PC-9 (cell line): ENCODE results near the gene ADAP1. TPM values are rescaled to one million over a fixed set of nuclear protein-coding genes. Genes with fewer than 3 reads are reported as not detected.

Source experiments
- BruUV-seq: library from RNA; stranded (reverse); fragments of 400-500 nt; replicated peaks from 2 replicates; lab custom pipeline; 2021; lab: Mats Ljungman, UMichigan
- CTCF ChIA-PET: fragments of 300-600 bp; sonication (Branson Sonifier 250); formaldehyde crosslinking; loops from one replicate; lab custom pipeline; 2022; ENCODE audit warnings: antibody characterized with exemption; lab: Charles Lee
- POLR2A ChIA-PET: fragments of 300-600 bp; sonication (Branson Sonifier 250); formaldehyde crosslinking; loops from one replicate; lab custom pipeline; 2022; ENCODE audit warnings: antibody characterized with exemption; ENCODE audit not compliant: unreplicated experiment; lab: Charles Lee
- DNase-seq, 2 experiments: peaks; one replicate each; pipeline versions ENCODE4 v3.0.0 to v3.0.0-alpha.2; 2015 to 2022; ENCODE audit warnings: mixed read lengths in 1 of 2
- H2AFZ ChIP-seq: fragments of 200-600 bp; sonication (generic); 2 replicates; pipeline ENCODE4 v1.8.1; 2017; ENCODE audit warnings: antibody characterized with exemption
- H3F3A ChIP-seq: fragments of 200-600 bp; sonication (generic); 2 replicates; pipeline ENCODE4 v1.8.1; 2017; ENCODE audit warnings: antibody characterized with exemption, mild to moderate bottlenecking, low read depth; ENCODE audit not compliant: insufficient read depth
- H3K27ac ChIP-seq: fragments of 200-600 bp; sonication (generic); 2 replicates; pipeline ENCODE4 v1.6.1; 2016; ENCODE audit warnings: mixed run types
- H3K27me3 ChIP-seq: fragments of 200-600 bp; sonication (generic); 2 replicates; pipeline ENCODE4 v1.6.1; 2016; ENCODE audit warnings: low read depth, mixed run types; ENCODE audit not compliant: insufficient read depth
- H3K36me3 ChIP-seq: fragments of 200-600 bp; sonication (generic); 2 replicates; pipeline ENCODE4 v1.6.1; 2016; ENCODE audit warnings: low read depth, mixed run types
- H3K4me1 ChIP-seq: fragments of 200-600 bp; sonication (generic); replicated peaks from 2 replicates; pipeline ENCODE4 v1.6.1; 2016; ENCODE audit warnings: mixed run types; ENCODE audit not compliant: insufficient read depth
- H3K4me2 ChIP-seq: fragments of 200-600 bp; sonication (generic); 2 replicates; pipeline ENCODE4 v1.6.1; 2017; ENCODE audit warnings: mixed run types
- H3K4me3 ChIP-seq: fragments of 200-600 bp; sonication (generic); 2 replicates; pipeline ENCODE4 v1.6.1; 2016; ENCODE audit warnings: mixed run types
- H3K79me2 ChIP-seq: fragments of 200-600 bp; sonication (generic); 2 replicates; pipeline ENCODE4 v1.6.1; 2017; ENCODE audit warnings: low read depth, mixed run types
- H3K9me2 ChIP-seq: fragments of 200-600 bp; sonication (generic); 2 replicates; pipeline ENCODE4 v1.8.1; 2017; ENCODE audit warnings: mild to moderate bottlenecking; ENCODE audit not compliant: insufficient read depth
- H3K9me3 ChIP-seq: fragments of 200-600 bp; sonication (generic); 2 replicates; pipeline ENCODE4 v1.8.1; 2016; ENCODE audit warnings: low read depth; ENCODE audit not compliant: insufficient read depth
- H4K20me1 ChIP-seq: fragments of 200-600 bp; sonication (generic); 2 replicates; pipeline ENCODE4 v1.8.1; 2017; ENCODE audit not compliant: insufficient read depth
- EZH2 ChIP-seq: fragments of 200-600 bp; sonication (generic); IDR thresholded peaks from 2 replicates; pipeline ENCODE4 v1.8.0; 2017; ENCODE audit warnings: antibody characterized with exemption, low read depth
- intact Hi-C: fragments of 100-400 bp; cut with micrococcal nuclease; formaldehyde crosslinking; loops from one replicate; pipeline ENCODE4 v1.10.0; 2022; ENCODE audit not compliant: unreplicated experiment
- total RNA-seq: library from RNA; stranded (reverse); gene quantifications from 2 replicates; pipeline ENCODE4 v1.2.3, GENCODE V29; 2021
- TF ChIP-seq, protein P1 (sequence below): fragments of 200-600 bp; sonication (generic); conservative IDR thresholded peaks from 2 replicates; pipeline ENCODE4 v1.6.1; 2017; ENCODE audit warnings: mixed run types, antibody characterized with exemption, mild to moderate bottlenecking, moderate library complexity

ADAP1 gene
- total RNA-seq, 1 experiment from 2014 or later, result 73.9 TPM

DNA sequence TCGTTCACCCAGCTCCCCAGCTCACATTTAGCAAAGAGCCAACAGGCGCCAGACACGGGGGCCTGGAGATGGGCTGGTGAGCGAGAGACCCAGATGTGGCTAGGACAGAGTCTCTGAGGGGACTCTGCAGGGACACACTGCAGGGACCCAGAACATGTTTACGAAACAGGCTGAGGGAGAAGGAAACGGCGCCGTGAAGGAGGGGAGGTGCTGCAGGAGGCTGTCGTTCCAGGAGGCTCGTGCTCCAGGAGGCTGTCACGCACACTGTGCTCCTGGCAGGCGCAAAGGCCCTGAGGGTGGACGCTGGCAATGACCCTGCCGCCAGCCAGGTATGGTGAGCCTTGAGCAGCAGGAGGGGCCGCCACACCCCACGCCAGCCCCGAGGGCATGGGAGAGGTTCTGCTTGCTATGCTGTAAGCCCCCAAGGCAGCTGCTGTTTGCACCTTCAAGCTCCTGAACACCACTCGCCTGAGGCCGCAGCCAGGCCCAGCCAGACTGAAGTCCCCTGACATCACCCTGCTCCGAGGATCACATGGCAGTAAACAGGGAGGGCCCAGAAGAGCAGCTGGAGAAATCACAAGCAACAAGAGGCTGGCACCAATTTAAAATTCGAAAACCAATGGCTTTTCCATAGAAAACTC is 27.3 kb downstream of the ADAP1 start:
- no peak overlapping the region for H3K27ac ChIP-seq
- no peak overlapping the region for H2AFZ ChIP-seq
- no peak overlapping the region for H3K4me2 ChIP-seq
- H3K4me1 ChIP-seq, result no peaks in the 10 kb centered on the region
- peak in 1 of 2 experiments; percentile 93 for DNase-seq
- H3K27me3 ChIP-seq, result no peaks in the 10 kb centered on the region
- intact Hi-C loops, result loop anchor here (1.0 kb wide), 2 partner anchors 18 to 22 kb away; no protein-coding TSS in a partner anchor
- H3K79me2 ChIP-seq, result no peaks in the 10 kb centered on the region
- H3K9me3 ChIP-seq, result no peaks in the 10 kb centered on the region
- no TSS peak for BruUV-seq
- no peaks in the 10 kb centered on the region; the same call in 1 of the 2 replicates for H3F3A ChIP-seq
- TF ChIP-seq EZH2, result no peak
- TF ChIP-seq, protein P1, sequence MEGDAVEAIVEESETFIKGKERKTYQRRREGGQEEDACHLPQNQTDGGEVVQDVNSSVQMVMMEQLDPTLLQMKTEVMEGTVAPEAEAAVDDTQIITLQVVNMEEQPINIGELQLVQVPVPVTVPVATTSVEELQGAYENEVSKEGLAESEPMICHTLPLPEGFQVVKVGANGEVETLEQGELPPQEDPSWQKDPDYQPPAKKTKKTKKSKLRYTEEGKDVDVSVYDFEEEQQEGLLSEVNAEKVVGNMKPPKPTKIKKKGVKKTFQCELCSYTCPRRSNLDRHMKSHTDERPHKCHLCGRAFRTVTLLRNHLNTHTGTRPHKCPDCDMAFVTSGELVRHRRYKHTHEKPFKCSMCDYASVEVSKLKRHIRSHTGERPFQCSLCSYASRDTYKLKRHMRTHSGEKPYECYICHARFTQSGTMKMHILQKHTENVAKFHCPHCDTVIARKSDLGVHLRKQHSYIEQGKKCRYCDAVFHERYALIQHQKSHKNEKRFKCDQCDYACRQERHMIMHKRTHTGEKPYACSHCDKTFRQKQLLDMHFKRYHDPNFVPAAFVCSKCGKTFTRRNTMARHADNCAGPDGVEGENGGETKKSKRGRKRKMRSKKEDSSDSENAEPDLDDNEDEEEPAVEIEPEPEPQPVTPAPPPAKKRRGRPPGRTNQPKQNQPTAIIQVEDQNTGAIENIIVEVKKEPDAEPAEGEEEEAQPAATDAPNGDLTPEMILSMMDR, result no peak
- H3K9me2 ChIP-seq, result no peaks in the 10 kb centered on the region
- ChIA-PET CTCF (no interaction called here), POLR2A (interaction anchor here (0.6 to 1.1 kb wide), 2 partner anchors 49 to 133 kb away, joined by 3 to 4 read pairs; no protein-coding TSS in a partner anchor)
- no peaks in the 10 kb centered on the region for H3K36me3 ChIP-seq
- no peak overlapping the region for H3K4me3 ChIP-seq
- H4K20me1 ChIP-seq, result no peaks in the 10 kb centered on the region

DNA sequence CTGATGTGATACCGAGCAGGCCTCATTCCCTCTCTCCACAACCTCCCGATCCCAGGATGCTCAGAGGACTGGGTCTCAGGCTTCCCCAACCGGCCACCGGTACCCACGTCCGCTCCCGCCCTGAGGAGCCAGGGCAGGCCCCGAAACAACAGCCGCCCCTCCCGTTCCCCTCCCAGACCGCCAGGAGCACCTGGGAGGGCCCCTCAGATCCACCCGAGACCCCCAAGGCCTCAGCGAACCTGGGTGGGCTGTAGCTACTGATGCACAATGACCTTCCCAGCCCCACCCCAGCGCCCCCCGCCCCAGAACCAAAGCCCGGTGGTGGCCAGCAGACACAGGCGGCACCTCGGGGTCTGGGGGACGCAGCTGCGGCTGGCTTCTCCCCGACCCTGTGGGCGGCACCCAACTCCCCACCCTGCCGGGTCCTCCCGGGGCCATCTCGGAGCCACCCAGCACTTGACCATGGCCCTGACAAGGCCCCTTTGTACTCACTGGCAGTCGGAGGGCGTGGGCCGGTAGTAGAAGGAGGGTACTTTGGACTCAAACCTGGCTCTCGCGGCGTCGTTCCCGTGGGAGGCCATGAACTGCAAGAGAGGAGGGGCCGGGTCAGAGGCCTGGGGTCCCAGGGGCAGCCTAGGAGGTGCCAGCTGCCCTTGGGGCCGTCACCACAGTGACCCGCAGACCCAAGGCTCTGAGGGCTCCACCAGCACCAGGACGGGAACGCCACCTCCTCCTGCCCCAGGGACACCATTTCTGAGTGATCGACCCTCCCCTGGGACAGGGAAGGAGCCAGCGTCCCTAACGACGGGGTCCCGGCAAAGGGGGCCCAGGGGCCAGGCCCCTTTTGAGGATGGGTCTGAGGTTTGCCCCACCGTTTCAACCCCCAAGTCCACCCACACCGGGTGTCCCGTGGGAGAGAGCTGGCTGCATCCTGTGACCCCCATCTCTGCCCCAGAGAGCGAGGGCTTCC is 28.1 kb downstream of the ADAP1 start:
- CTCF ChIA-PET, result no interaction called here
- Histone ChIP-seq H3F3A (no peaks in the 10 kb centered on the region; the same call in 1 of the 2 replicates), H3K79me2 (no peaks in the 10 kb centered on the region), H2AFZ (no peak overlapping the region), H4K20me1 (no peaks in the 10 kb centered on the region), H3K9me2 (no peaks in the 10 kb centered on the region), H3K4me1 (no peaks in the 10 kb centered on the region), H3K9me3 (no peaks in the 10 kb centered on the region), H3K36me3 (no peaks in the 10 kb centered on the region), H3K27me3 (no peaks in the 10 kb centered on the region), H3K27ac (no peak overlapping the region), H3K4me2 (no peak overlapping the region), H3K4me3 (no peak overlapping the region)
- DNase-seq, result no peak
- no peak for TF ChIP-seq EZH2
- TF ChIP-seq, protein P1, result no peak
- POLR2A ChIA-PET, result interaction anchor here (1.1 kb wide), 1 partner anchor 49 kb away, joined by 4 read pairs; no protein-coding TSS in a partner anchor
- no TSS peak for BruUV-seq
- intact Hi-C loops, result loop anchor here (1.0 kb wide), 2 partner anchors 19 to 23 kb away; no protein-coding TSS in a partner anchor

DNA sequence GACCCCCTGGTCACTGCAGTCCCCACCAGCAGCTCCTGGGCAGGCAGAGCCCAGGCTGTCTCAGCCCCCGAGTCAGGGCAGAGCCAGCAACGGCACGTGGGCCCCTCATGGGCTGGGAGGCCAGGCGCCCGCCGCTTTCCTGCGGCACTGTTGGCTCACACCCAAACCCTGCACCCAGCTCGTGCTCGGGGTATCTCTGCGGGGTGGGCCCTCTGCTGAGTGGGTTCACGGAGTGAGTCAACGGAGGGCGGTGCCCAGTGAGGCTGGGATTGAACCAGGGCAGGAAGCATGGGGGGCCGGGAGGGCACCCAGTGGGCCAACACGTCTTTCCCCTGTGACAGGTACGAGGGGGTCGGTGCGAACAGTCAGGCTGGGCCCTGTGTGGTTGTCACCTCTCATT is 28.9 kb downstream of the ADAP1 start:
- H3K36me3 ChIP-seq, result no peaks in the 10 kb centered on the region
- H3F3A ChIP-seq, result no peaks in the 10 kb centered on the region; the same call in 1 of the 2 replicates
- no peak overlapping the region for H3K27ac ChIP-seq
- no peaks in the 10 kb centered on the region for H3K27me3 ChIP-seq
- H4K20me1 ChIP-seq, result no peaks in the 10 kb centered on the region
- intact Hi-C loops, result no loop called here
- ChIA-PET CTCF (no interaction called here), POLR2A (no interaction called here)
- DNase-seq, result peak in 1 of 2 experiments; percentile 47
- BruUV-seq, result no TSS peak
- TF ChIP-seq, protein P1, result no peak
- TF ChIP-seq EZH2, result no peak
- H3K9me3 ChIP-seq, result no peaks in the 10 kb centered on the region
- H2AFZ ChIP-seq, result no peak overlapping the region
- no peak overlapping the region for H3K4me2 ChIP-seq
- H3K4me3 ChIP-seq, result no peak overlapping the region
- no peaks in the 10 kb centered on the region for H3K9me2 ChIP-seq
- H3K79me2 ChIP-seq, result no peaks in the 10 kb centered on the region
- no peaks in the 10 kb centered on the region for H3K4me1 ChIP-seq
